Stimulated activated CD4-positive, alpha-beta T cell treated with anti-CD3 and anti-CD28 coated beads, TNF-alpha, amount 100 ng/mL, for 48 hours (primary cell): ENCODE data around the gene MACO1.
"Not testable (repeated sequence)": the region's sequence is repeated elsewhere in the genome, so short reads cannot be mapped to it uniquely, and the experiment has no call there.

Experiments
- DNase-seq, 3 donors: peaks; one replicate each; pipeline ENCODE4 v3.0.0-alpha.2; 2020; ENCODE audit warnings: low read depth in 3 of 3

MACO1 gene, protein sequence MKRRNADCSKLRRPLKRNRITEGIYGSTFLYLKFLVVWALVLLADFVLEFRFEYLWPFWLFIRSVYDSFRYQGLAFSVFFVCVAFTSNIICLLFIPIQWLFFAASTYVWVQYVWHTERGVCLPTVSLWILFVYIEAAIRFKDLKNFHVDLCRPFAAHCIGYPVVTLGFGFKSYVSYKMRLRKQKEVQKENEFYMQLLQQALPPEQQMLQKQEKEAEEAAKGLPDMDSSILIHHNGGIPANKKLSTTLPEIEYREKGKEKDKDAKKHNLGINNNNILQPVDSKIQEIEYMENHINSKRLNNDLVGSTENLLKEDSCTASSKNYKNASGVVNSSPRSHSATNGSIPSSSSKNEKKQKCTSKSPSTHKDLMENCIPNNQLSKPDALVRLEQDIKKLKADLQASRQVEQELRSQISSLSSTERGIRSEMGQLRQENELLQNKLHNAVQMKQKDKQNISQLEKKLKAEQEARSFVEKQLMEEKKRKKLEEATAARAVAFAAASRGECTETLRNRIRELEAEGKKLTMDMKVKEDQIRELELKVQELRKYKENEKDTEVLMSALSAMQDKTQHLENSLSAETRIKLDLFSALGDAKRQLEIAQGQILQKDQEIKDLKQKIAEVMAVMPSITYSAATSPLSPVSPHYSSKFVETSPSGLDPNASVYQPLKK

DNA sequence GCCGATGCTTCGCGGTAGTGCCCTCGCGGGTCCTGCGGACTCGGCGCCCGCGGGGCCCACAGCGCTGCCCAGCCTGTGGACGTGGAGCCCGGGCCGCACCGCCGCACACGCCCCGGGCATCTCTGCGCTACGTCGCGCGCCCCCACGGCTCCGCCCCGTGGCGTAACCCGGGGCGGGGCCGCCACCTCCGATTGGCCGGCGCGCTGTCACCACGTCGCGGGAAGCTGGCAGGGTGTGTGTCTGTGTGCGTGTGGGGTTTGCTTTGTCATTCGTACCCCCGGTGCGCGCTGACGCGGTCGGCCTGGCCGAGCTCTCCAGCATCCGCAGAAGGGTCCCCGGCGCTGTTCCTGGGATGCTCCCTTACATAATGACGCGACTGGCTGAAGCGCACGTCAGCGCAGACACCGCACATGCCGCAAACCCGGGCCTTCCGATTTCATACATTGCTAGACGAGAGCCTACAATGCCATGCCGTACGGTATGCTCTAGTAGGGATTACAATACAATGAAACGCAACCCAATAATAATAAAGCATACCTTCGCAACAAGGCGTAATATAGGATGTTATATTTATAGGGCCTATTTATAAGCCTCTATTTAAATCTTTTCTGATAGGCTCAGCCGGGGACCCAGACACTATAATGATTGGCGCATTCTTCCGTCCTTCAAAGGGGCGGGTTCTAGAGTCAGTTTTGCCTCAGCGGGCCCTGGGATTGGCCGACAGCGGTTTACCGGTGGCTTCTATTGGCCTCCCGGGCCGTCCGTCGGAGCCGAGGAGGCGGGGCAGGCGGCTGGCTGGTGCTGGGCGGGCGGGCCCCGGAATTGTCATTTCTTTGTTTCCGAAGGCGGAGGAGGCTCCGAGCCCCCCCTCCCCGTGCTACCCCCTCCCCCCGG lies at the start of gene MACO1:
Gene MACO1 (plus strand): TSS at position 825 of the 894 bp plus-strand sequence. CDS start 202 bp downstream, outside the sequence.
- peak; percentile 90 to 93 (median 93) for DNase-seq

DNA sequence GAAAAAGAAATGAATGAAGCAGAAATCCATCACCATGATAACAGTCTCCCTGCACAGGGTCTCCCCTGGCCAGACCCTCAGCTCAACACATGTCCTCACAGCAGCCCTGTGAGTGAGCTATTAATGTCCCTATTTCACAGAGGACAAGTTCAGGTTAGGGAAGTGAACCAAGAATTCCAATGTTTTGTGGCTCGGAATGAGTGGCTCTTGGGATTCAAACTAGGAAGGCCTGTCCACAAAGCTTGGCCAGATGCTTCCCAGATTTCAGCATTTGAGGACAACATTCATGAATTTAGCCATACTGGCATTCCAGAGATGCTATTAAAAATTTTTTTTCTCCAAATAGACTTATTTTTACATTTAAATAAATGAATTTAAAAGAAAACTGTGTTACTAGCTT lies 48.2 kb upstream of the MACO1 start:
- DNase-seq, result not testable (repeated sequence)

- not testable (repeated sequence) for DNase-seq
These were observed 47.6 kb upstream of the MACO1 start for GRCh38 chr1:25383090-25383489.

GRCh38 chr1:25383875-25384274 lies 46.8 kb upstream of the MACO1 start:
- not testable (repeated sequence) for DNase-seq

DNA sequence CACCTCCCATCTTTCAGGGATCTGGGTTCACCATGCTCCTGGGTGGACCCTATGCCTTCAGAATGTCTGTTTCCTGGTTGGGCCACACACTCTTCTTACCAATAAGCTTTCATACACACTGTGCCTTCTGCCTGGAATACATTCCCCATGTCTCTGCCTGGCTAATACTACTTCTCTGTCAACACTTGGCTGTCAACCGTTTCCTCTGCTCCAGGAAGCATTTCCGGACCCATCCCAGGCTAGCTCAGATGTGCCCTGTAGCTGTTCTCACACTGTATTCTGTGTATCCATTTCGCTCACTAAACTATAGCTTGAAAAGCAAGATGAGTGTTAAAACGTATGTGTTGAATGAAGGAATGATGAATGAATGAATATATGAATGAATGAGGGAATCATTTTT lies 43.6 kb upstream of the MACO1 start:
- not testable (repeated sequence) for DNase-seq

DNA sequence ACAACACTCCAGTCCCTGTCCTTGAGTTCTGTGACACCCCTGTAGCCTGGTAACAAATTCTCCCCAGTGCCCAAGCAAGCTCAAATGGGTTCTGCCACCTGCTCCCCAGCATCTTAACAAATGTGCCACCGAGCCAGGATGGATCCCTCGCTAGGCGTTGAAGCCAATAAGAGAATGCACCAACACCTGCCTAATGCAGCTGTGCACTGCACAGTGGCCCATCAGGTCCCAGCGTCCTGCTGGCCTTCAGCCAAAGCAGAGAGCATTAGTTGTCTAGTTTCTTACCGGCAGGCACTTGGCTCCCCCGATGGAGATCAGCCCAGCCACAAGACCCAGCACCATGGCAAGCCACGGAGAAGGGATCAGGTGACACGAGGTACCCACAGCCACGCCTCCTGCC lies 42.0 kb upstream of the MACO1 start:
- DNase-seq, result not testable (repeated sequence)

DNA sequence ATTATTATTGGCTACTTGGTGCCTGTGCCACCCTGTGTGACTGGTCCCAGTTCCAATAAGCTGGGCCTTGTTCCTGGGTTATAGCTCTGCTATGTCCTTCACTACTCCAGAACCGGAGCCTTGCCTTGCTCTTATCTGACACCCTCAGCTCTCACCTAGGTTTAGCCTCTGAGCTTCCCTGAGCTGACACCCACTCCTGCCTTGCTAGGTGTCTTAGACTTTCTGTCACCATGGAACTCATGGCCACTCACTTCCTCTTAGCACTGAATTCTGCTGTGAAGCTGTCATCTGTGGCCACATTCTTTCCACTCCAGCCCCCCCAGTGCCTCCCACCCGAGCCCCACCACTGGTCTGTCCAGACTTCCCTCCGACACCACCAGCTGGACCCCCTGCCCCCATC lies 41.0 kb upstream of the MACO1 start:
- DNase-seq, result not testable (repeated sequence)

DNA sequence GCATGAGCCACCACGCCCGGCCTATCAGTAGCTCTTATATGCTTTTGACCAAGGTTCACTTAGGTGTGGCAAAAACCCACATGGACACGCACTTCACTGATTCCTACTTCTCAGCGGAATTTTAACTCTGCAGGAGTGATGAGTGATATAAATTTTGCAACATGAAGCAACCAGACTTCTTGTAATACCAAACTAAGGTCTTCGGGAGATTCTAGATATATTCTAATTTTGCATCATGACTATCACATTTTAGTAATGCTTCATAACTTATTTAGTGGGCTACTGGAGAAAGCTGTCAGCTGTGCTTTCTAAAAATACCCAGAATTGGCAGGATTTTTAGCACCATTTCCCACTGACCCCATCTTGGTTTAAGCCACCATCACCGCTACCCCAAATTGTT lies 37.9 kb upstream of the MACO1 start:
- DNase-seq, result no peak

- DNase-seq, result not testable (repeated sequence)
These were observed 33.1 kb upstream of the MACO1 start for GRCh38 chr1:25397549-25397948.

DNA sequence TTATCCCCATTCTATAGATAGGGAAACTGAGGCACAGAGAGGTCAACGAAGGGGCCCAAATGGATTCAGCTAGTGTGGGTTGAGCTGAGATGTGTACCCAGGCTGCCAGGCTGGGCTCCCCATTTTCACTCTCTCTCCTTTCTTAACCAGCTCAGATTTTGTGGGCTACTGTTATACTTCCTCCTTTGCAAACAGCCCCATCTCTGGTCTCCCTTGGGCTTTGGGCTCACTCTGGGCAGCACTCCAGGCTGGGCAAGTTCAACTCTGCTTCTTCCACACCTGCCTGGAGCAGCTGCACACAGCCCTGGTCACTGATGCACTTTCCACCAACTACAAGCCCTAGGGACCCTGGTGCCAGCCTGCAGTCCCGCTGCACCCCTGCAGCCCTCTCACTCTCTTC lies 32.6 kb upstream of the MACO1 start:
- not testable (repeated sequence) for DNase-seq

DNA sequence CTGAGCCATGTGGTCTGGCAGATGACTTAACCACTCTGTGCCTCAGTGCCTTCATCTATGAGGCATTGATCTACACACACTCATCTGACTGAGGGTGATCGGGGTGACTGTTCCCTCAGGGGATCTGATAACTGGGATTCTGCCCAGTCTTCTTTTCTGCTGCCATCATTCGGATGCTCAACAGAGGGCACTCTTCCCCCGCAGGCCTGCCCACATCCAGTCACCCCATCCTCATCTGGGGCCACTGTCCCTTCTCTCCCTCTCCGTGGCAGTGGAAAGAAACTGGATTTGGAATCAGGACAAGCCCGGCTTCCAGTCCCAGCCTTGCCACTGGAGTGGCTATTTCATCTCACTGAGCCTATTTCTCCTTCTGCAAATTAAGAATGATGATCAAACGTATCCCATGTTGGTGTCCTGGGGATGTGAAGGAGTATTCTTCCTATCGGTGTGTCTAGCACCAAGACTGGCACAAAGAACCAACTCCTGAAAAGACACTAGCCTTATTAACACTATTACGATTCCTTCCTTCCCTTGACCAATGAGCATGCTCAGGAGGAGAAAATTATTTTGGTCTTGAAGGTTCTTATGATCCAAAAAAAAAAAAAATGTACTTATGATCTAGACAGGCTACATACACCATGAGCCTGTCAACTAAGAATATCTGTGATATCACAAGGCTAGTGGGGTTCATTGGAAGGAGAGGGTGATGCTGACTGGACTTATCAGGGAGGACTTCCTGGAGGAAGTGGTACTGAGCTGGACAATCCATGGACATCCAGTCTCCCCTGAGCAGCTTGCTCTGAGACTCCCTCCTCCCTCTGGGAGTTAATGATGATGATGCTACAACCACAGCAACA lies 27.5 kb upstream of the MACO1 start:
- not testable (repeated sequence) for DNase-seq

DNA sequence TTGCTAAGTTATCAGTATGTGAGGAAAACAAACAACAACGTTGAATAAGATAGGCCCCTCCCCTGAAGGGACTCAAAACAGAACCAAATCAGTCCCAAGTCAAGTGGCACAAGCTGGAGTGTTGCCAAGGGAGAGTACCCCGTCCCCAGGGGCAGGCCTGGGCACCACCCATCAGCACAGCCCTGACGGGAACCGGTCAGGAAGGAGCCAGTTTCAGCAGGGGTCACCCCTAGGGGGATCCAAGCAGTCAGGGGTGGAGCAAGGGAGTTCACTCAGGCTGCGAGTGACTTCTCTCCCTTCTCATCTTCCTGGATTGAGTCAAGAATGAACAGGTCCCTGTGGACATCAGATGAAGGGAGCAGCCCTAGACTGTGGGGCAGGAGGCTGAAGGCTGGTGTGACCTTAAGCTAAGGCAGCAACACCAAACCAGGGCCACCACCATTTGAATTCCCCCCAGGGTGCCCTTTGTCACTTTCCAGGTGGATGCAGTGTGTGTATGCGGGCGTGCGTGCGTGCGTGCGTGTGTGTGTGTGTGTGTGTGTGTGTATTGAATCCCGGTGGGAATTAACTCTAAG lies 24.9 kb upstream of the MACO1 start:
- DNase-seq, result not testable (repeated sequence)

DNA sequence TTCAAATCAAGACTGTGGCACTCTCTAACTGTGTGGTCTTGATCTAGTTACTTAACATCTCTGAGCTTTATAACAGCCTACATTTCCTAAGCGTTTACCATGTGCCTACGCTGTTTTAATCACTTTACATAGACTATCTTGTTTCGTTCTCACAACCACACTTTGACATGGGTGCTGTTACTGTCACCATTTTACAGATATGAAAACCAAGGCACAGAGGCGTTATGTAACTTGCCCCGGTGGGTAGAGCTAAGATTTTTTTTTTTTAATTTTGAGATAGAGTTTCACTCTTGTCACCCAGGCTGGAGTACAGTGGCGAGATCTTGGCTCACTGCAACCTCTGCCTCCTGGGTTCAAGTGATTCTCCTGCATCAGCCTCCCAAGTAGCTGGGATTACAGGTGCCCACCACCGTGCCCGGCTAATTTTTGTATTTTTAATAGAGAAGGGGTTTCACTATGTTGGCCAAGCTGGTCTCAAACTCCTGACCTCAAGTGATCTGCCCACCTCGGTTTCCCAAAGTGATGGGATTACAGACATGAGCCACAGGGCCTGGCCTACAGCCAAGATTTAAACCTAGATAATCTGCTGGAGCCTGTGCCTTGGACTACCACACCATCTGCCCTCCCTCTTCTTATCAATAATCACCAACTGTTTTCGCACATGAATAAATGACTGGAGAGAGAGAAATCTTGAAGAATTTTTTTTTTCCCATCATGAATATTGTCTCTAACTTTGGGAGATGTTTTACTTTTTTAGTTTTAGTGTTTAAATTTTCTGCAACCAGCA lies 20.9 kb upstream of the MACO1 start:
- not testable (repeated sequence) for DNase-seq

DNA sequence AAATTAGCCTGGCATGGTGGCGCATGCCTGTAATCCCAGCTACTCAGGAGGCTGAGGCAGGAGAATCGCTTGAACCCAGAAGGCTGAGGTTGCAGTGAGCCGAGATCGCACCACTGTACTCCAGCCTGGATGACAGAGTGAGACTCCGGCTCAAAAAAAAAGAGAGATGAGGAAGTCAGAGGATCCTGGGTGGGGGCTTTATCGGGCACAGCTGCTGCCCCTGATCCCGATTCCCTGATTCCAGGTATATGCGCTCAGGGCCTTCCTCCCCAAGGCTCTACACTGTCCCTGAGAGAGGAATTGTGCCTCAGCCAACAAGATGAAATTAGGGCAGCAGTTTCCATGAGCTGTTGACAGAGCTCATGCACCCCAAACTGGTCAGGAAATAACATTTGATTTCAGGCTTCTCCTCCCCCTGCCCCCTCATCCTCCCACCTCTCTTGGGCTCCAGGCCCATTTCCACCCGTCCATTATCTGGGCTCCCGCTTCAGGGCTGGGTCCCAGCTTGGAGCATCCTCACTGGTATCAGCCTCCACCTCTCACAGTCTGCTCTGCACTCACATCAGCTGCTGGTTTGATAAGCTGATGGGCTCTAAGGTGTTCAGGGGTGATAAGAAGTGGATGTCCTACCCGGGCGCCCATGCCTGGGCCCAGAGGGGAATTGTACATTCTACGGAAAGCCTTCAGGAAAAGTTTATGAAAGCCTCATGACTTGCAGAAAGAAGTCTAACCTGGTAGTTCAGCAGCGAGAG lies 17.6 kb upstream of the MACO1 start:
- DNase-seq, result not testable (repeated sequence)

GRCh38 chr1:25414157-25414556 lies 16.5 kb upstream of the MACO1 start:
- DNase-seq, result not testable (repeated sequence)

GRCh38 chr1:25414578-25414977 lies 16.1 kb upstream of the MACO1 start:
- not testable (repeated sequence) for DNase-seq

DNA sequence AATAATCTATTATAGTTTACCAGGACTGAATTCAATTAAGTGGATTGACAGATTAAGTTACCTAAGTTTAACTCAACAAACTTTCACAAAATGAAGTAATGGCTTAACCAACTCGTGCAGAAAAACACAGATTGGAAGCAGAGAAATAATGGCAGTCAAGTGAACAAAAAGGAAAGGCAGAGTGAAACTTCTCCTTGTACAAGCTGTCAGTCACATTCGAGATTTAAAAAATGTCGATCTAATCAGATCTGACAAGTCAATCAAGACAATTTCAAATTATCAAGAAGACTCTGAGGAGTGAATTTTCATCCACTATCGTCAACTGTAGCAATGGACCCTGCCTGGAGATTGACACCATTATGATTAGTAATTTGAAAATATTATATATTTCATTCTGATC lies 13.4 kb upstream of the MACO1 start:
- not testable (repeated sequence) for DNase-seq

- DNase-seq, result not testable (repeated sequence)
These were observed 11.4 kb upstream of the MACO1 start for GRCh38 chr1:25419339-25419738.

DNA sequence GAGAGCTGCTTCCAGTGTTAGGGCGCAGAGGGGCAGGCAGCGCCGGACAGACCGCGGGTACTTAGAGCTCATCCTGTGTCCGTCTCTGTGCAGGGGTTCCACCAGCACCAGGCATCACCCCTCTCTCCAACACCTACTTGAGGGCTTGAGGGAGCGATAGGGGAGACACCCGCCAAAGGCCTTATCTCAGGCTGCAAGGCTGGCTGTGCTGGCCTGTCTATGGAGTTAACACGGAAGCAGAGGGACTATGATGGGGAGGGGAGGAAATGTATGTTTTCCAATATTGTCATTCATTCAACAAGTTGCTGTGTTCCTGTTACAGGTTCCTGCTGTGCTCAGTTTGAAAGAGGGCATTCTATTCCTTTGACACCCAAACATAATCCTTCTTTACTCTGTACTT lies 10.0 kb upstream of the MACO1 start, which contains the start of gene RHCE:
Gene RHCE (minus strand): TSS at position 111 of the 400 bp plus-strand sequence. CDS start 39 bp downstream, at position 72.
- not testable (repeated sequence) for DNase-seq
